NCI-H128 (cell line): ENCODE measurements around the gene ANKRD33B.
"Not testable (repeated sequence)": the region's sequence is repeated elsewhere in the genome, so short reads cannot be mapped to it uniquely, and the experiment has no call there.

ENCODE experiments used
- DNase-seq: peaks from one replicate; lab custom pipeline; 2025; ENCODE audit not compliant: unreplicated experiment; lab: John Stamatoyannopoulos, UW

ANKRD33B gene

DNA sequence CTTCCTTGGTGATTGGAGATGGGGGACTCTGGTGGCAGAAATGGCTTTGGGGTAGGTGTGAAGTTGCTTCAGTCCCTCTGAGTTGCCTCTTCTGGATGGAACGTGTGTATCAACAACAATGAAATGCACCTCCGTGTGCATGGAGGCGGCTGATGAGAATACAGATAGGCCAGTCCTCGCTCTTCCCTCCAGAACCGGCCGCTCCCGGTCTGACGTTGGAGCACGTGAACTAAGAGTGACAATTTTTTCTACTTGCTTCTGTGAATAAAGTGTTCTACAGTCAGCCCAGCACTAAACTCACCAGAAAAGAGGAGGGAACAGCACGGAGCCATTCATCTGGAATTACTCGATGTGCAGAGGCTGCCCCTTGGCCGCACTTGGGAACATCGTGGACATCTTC lies 90.7 kb downstream of the ANKRD33B start:
- no peak for DNase-seq

DNA sequence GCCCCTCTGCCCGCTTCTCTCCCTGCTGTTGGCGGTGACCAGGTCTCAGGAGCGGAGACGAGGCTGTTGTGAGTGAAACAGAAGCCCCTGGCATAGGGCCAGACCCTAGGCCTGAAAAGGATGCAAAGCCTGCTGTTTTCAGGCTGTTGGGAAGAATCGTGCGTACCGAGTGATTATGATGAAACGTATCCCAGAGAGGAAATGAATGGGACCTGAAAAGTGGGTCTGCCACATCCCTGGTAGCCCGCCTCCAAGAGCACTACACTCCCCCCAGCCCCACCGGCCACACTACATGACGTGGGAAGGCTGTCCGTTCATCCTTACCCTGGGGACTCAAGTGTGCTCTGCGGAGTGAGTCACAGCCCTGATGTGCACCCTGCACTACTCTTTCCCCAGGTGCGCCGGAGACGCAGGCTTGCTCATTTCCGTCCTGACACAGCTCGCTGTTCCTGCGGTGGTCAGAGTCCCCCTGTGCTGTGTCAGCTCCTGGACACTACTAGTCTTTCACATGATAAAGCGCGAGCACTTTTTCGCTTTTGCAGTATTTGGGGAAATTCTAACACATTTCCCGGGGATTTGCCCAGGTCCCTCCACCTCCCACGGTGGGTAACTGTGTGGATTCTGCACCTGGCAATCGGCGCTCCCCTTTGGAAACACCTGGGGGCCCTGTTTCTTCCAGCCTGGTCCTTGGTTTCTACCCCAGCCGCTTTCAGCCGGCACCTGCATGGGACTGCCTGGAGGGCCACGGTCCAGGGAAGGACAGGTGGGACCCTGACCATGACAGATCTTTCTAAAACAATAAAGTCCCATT lies 91.5 kb downstream of the ANKRD33B start:
- DNase-seq, result no peak

DNA sequence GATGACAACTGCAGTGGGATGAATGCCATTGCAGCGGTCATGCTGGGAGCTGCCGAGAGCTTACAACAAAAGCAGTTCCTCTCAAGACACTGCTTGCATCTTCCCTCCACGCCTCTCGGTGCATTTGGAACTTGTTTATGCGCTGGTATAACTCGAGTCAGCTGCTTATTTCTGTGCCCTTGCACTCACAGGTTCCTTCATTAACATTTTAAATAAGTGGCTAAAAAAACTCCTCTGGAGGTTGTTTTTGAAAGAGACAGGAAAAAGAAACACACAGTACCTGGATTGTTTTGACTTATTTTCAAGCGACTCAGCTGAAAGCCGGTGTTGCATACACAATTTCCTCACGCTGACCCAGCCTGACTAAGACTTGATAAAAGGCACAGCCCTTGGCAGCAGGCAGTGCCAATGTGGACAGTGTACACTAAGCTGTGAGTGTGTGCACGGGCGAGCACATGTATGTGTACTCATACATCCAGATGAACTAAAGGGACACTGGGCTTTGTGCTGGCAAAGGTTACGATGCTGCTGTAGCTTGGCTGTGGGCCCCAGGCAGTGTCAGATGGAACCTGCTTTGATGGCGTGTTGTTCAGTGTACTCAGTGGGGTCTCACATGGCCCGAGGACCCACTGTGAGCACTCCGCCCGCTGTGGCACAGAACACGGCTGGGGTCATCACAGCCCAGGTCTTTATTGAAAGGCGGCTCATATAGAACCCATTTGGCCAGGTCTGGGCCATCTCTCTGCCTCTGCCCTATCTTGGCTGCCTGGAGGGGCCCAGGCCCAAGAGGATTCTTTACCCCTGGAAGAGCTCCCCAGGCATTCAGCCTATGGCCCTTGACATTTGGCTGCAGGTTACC lies 92.3 kb downstream of the ANKRD33B start:
- no peak for DNase-seq

DNA sequence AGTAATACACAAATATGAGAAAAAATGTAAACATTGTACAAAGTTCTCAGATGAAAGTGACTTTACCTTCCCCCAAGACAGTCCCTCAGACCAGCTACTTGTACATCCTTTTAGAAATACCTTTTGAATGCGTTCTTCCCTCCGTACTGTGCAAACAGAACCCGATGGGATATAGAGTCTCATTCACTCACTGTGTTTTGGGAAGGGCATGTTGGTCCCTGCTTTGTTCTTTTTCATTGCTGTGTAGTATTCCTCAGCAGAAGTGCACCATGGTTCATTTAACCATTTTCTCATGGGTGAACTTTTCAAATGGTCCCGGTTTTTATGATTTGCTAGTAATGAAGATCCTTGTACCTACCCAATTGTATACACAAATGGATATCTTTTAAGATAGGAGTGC lies 94.4 kb downstream of the ANKRD33B start:
- DNase-seq, result no peak

DNA sequence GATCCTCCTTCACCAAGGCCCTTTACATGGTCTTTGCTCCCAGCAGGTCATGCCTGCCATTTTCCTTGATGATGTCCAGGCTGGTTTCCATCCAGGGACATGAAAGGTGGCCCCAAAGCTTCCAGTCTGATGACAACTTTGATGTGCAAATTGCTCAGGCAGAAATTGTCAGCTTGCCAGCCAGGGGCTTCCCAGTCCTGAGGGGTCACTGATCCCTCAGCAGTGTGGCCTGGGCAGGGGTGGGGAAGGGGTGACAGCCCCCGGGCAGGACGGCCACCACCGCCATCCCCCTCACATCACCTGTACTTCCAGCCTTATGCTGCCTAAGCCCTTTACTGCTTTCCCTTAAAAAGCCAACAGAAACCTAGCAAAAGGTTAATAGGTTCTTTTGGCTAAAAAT lies 96.3 kb downstream of the ANKRD33B start:
- DNase-seq, result no peak

DNA sequence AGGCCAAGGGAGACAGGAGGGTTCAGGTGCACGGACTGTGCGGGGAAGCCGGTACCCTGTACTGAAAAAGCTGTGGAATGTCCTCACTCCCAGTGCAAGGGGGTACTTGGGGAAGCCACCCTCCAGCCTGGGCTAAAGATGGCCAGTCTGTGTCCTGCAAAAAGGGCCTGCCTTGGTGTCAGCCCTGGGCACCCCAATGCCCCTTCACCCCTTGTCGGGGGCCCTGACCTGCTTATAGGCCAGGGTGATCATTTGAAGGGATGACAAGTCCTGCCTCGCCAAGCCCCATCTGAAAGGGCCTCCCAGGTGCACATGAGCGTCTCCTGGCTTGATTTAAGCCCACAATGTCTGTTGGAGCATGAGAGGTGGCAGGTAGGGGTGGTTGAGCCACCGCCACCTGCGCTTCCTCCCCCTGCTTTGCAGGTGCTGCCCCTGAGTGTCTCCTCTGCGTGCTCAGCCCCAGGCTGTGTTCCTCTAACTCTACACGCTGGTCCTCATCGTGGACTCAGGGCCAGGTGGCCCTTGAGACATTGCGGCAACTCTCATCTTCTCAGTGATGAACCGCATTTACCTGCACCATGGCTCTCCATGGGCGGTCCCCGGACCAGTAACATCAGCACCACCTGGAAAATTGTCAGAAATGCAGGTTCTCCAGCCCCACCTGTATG lies 97.0 kb downstream of the ANKRD33B start:
- DNase-seq, result no peak

DNA sequence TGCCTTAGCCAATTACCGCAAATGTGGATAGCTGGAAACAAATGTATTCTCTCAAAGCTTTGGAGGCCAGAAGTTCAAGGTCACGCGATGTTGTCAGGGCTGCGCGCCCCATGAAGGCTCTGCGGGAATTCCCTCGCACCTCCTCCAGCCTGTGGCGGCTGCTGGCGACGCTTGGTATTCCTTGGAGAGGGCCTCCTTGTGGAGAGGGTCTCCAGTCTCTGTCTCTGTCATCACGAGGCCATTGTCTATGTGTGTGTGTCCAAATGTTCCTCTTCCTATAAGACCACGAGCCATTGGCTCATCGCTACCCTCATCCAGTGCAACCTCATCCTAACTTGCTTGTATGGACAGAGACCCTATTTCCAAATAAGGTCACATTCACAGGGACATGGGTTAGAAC lies 97.5 kb downstream of the ANKRD33B start:
- DNase-seq, result no peak

DNA sequence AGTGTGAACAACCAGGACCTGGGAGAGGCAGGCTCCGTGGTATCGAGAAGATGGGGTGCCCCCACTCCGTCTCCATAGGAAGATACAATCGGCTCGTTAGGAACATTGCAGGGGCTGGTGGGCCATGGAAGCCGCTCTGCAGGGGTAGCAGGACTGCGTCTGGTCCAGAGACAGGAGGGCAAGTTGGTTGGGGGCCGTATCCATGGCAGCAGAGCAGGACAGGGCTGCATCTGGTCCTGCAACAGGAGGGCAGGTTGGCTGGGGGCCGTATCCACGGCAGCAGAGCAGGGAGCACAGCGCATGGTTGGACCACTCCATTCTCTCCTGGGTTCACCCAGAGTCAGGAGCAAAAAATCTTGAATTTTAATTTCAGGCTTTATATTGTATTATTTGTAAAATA lies 98.2 kb downstream of the ANKRD33B start:
- DNase-seq, result no peak

DNA sequence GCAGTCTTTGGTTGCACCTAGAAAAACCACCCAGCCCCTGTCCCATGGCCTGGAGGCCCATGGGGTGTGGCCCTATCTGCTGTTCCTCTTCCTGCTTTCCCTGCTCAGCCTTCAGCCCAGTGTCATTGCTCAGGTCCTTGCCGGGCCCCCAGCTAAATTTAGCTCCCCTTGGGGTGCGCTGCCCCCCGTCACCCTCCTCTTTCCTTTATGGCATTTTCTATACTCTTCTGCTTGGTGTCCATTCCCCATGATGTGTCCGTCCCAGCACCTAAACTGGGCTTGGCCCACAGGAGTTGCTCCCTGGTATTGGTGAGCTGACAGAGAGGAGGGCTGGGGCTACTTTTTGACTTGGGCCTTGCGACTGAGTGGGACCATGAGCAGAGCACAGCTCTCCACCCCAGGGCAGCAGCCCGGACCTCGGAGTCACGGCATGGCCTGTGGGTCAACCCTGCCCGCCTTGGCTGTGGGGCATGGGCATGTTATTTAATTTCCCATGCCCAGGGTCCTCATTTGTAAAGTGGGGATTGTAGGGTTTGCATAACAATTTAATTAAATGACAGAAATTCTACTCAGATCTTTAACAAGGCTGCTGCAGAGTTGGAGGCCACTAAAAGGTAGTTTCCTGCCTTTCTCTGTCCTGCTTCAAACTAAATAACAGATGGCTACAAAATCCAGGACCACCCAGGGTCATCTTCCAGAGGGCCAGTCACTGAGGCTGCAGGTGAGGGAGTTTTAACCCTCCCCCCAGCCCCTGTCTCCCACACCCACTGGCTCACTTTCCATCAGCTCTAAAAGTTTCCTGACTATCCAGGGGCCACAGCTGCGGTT lies 99.0 kb downstream of the ANKRD33B start:
- DNase-seq, result no peak

DNA sequence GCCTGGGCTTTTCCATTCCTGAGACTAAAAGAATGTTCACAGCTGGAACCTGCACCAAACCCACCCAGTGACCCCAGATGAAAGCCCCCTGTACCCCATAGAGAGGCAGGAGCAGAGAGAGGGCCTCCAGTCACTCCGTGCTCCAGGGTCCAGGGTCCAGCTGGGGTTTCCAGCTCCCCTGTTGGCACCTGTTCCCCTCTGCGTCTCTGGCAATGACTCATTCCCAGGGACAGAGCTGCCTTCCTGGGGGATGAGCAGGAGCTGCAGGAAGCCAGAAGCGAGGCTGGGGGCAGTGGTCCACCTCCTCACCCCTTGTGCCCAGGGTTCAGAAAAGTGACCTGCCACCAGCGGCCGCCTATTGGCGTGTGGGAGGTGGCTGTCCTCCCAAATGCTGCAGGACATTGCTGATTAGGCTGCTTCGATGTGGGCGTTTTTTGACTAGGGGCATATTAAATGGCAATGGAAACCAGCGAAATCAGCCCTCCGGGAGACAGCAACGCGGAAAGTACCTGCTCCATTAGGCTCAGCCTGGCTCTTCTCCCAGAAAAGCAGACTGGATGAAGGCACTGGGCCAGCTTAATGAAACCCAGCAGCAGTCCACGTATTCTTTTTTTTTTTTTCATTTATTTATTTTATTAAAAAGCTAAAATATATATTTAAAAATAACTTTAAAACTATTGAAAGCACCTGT lies 99.8 kb downstream of the ANKRD33B start:
- DNase-seq, result no peak

DNA sequence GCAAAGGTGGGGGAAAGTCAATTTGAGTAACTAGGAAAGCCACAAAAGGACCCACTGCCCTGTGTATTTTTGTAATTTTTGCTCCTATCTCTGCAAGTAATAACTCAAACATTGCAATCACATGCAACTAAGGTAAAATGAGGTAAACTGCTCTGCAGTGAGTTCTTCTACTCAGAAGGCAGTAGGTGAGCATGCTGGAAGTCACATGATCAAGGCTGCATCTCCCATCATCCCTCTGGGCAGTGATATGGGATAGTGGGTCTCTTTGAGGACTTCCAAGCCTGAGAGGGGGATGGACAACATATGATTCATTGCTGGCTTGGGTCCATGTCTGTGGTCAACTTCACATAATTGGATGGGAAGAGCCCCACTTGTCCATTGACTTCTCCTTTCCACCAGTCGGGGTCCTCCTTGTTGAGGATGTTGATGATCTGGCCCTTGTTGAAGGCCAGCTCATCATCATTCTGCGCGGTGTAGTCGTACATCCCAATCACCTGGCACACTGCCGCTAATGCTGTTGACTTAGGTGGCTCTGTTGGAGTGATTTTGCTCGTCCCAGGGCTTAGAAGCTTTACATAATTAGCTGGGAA lies 100.4 kb downstream of the ANKRD33B start:
- not testable (repeated sequence) for DNase-seq

DNA sequence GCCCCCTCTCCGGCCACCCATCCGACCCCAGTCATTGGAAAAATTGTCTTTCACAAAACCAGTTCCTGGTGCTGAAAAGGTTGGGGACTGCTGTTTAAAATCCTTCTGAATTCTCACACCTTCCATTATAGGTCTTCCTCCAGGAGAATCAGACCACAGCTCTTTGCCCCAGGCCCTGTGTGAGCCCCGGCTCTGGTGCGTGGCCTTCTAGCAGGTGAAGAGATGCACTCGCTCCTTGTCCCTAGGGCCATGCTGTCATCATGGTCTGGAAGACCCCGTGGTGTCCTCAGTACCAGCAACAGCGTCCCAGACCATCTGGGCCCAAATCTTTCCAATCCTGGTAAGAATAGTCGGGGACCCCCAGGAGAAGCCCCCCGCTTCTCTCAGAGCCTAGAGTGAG lies 101.9 kb downstream of the ANKRD33B start:
- DNase-seq, result no peak

DNA sequence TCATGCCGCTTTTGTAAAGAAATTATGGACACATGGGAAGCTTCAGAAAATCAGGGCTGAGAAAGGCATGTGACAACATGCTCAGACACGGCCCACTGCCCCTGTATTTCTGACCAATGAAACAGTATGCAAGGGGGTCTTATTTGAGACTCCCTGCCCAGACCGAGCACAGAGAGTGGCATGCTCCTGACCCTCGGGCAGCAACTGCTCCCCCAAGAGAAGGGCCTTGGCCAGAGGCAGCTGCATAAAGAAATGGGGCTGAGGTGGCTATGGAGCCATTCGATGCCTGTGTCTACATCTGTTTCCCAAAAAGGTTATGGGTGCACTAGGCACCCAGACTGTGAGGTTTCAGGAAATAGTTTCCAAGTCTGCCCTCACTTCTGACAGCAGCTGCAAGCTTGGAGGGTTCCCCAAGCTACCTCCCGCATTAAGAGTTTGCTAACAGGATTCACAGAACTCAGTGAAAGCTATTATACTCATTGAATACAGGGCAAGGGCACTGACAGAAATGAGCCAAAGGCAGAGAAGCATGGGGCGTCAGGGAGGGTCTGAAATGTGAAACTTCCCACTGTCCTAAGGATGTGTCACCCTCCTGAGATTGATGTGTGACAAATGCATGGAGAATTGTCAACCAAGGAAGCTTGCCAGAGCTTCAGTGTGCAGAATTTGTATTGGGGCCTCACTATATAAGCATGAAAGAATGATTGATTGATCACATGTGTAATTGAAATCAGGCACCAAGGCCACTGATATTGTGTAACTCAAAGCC lies 102.8 kb downstream of the ANKRD33B start:
- DNase-seq, result no peak

DNA sequence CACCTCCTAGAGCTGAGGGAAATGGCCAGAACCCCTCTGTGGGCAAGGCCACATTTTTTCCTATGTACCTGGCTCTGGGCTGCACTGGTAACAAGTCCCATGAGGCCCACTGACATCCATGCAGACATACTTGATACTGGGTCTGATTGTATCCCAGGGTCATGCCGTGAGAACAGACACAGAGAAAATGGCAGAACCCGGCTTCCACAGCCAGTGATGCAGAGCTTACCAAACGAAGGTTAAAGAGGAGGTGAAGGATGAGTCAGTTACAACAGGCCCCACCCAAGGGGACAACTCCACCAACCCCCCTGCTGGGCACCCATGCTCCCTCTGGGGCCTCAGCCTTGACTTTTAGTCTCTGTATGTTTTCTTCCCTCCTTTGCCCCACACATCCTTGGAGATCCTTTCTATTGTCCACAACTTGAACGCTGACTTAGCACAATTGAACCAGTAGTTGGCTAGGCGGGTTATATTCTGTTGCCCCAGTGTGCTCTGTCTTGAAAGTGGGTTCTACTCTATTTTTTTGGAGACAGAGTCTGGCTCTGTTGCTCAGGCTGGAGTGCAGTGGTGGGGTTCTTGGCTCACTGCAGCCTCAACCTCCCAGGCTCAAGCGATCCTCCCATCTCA lies 103.7 kb downstream of the ANKRD33B start:
- DNase-seq, result no peak

DNA sequence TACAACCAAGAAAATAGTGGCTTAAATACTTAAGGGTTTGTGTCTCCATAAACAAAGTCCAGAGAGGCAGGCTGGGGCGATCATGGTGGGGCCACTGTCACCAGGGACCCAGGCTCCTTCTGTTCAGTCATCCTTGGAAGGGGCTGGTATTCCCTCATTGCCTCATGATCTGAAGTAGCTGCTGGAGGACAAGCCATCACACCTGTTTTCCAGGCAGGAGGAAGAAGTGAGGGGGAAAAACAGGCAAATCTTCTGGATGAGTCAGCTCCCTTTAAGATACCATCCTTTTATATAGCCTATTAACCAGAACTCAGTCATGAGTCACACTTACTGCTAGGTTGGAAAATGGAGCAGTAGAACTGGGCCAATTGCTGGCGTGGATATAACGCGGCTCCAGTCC lies 104.8 kb downstream of the ANKRD33B start:
- no peak for DNase-seq

DNA sequence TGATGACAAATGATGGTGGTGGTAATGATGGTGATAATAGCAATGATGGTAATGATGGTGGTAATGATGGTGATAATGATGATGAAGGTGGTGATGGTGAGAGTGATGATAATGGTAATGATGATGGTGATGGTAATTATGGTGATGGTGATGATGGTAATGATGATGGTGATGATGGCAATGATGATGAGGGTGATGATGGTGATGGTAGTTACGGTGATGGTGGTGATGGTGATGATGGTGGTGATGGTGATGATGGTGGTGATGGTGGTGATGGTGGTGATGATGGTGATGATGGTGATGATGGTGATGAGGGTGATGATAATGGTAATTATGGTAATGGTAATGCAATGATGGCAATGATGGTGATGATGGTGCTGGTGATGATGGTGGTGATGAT lies 106.1 kb downstream of the ANKRD33B start:
- no peak for DNase-seq

DNA sequence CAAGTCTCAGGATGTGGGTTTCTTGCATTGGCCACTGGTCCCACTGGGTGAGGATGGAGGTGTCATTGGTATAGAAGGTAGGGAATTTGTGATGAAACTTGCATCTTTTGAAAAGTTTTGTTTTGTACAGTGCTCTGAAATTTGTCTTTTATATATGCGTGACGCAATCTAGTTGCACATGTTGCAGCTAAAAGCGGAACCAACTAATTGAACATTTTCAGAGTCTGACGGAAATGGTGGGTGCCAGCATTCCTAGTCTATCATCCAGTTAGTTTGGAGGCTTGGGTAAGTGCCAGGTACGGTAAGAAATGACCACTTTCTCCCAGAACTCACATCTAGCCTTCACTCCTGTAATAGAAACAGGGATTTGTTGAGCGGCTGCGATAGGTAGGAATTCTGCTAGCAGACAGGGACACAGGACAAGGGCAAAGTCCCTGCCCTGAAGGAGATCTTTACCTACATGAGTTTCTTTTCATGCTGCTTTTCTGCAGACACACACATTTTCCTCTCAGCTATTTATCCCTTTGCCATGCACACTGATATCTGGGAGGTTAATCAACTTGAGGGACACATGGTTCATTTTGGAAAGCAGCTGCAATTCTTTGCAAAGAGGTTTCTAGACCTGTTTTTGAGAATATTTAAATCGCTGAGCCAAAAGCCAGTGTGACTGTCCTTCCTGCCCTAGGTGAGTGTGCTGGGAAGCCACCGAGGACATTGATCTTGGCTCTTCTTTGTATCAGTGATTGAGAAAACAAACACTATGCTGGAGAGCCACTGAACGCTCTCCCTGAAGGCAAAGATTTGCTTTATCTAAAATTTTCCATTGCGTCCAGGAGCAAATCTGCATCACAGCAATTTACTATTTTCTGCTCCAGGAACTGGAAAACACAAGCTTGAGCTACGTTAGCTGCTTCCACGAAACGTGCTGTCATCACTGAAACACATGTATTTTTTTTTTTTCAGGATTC lies 107.5 kb downstream of the ANKRD33B start:
- DNase-seq, result no peak
